HepG2 (cell line): ENCODE measurements around the gene RAB1B. TPM values are rescaled to one million over a fixed set of nuclear protein-coding genes. Genes with fewer than 3 reads are reported as not detected.

ENCODE experiments used
- ARNT2 ChIP-seq: sonication (generic); formaldehyde crosslinking; IDR thresholded peaks from 2 replicates; pipeline ENCODE4 v1.8.0; 2022; ENCODE audit warnings: mild to moderate bottlenecking, low read depth, missing genetic modification reagents, moderate library complexity
- BHLHE40 ChIP-seq: IDR thresholded peaks from 2 replicates; pipeline ENCODE4 v1.6.1; 2011; ENCODE audit warnings: low read length, improper control_type of control experiment
- CBX2 ChIP-seq, 2 experiments: fragments of 200-600 bp in 1 of 2; sonication (generic); formaldehyde crosslinking in 1 of 2; IDR thresholded peaks; 2 replicates each; pipeline versions ENCODE4 v1.7.0 to v1.8.1; 2018 to 2022; ENCODE audit warnings: low read depth in 2 of 2, low read length in 1 of 2, mild to moderate bottlenecking in 1 of 2, missing genetic modification reagents in 1 of 2
- CSRNP1 ChIP-seq: sonication (generic); formaldehyde crosslinking; IDR thresholded peaks from 2 replicates; pipeline ENCODE4 v1.8.1; 2023; ENCODE audit warnings: mild to moderate bottlenecking, missing genetic modification reagents
- HBP1 ChIP-seq: IDR thresholded peaks from 2 replicates; pipeline ENCODE4 v1.6.1; 2016; ENCODE audit warnings: low read depth, control low read depth
- HNF1B ChIP-seq: sonication (generic); formaldehyde crosslinking; IDR thresholded peaks from 2 replicates; pipeline ENCODE4 v1.5.1; 2020; ENCODE audit warnings: mild to moderate bottlenecking, moderate library complexity, missing genetic modification reagents
- IRF9 ChIP-seq: sonication (generic); formaldehyde crosslinking; IDR thresholded peaks from 2 replicates; pipeline ENCODE4 v1.8.0; 2022; ENCODE audit warnings: missing genetic modification reagents, mild to moderate bottlenecking, borderline replicate concordance
- MBNL3 ChIP-seq: fragments of 250-450 bp; sonication (Bioruptor Pico); conservative IDR thresholded peaks from 2 replicates; pipeline ENCODE4 v1.8.0; 2022; ENCODE audit warnings: mild to moderate bottlenecking, inconsistent platforms
- MEIS2 ChIP-seq: sonication (generic); formaldehyde crosslinking; IDR thresholded peaks from 2 replicates; pipeline ENCODE4 v1.9.0; 2021; ENCODE audit warnings: mild to moderate bottlenecking, missing genetic modification reagents
- PAX8 ChIP-seq: sonication (generic); formaldehyde crosslinking; IDR thresholded peaks from 2 replicates; pipeline ENCODE4 v1.8.0; 2022; ENCODE audit warnings: mild to moderate bottlenecking, missing genetic modification reagents, borderline replicate concordance
- PHF5A ChIP-seq: IDR thresholded peaks from one replicate; pipeline ENCODE4 v1.6.1; 2018; ENCODE audit warnings: low read depth, missing genetic modification reagents; ENCODE audit not compliant: unreplicated experiment
- POLR2G ChIP-seq: fragments of 200-400 bp; formaldehyde crosslinking; IDR thresholded peaks from 2 replicates; pipeline ENCODE4 v1.6.1; 2018; ENCODE audit warnings: mild to moderate bottlenecking, low read depth, low read length, moderate library complexity
- SRY ChIP-seq: sonication (generic); formaldehyde crosslinking; IDR thresholded peaks from 2 replicates; pipeline ENCODE4 v1.8.0; 2022; ENCODE audit warnings: mild to moderate bottlenecking, missing genetic modification reagents
- TARDBP ChIP-seq: sonication (generic); formaldehyde crosslinking; IDR thresholded peaks from 2 replicates; pipeline ENCODE4 v1.8.0; 2022; ENCODE audit warnings: mild to moderate bottlenecking, missing genetic modification reagents
- ZFP1 ChIP-seq: IDR thresholded peaks from 2 replicates; pipeline ENCODE4 v1.6.1; 2016
- ZNF124 ChIP-seq: sonication (generic); formaldehyde crosslinking; IDR thresholded peaks from 2 replicates; pipeline ENCODE4 v1.4.0; 2020; ENCODE audit warnings: missing genetic modification reagents
- ZNF207 ChIP-seq: fragments of 450-650 bp; IDR thresholded peaks from 2 replicates; pipeline ENCODE4 v1.6.1; 2016; ENCODE audit warnings: antibody characterized with exemption, borderline replicate concordance
- ZXDC ChIP-seq: sonication (generic); formaldehyde crosslinking; IDR thresholded peaks from 2 replicates; pipeline ENCODE4 v1.5.0; 2020; ENCODE audit warnings: mild to moderate bottlenecking, missing genetic modification reagents
- polyA plus RNA-seq, 8 experiments: library from polyadenylated mRNA; depleted of rRNA in 3 of 8; stranded (reverse) in 7 of 8; unstranded in 1 of 8; fragments of >200 nt; fragmentation: Illumina TruSeq in 4 of 8; extraction: Trizol in 4 of 8; gene quantifications; 2 replicates each; pipeline versions ENCODE4 v1.2.1 to v1.2.3, GENCODE V29; 2011 to 2016; ENCODE audit warnings: low read depth in 4 of 8, missing spikeins in 1 of 8, mixed read lengths in 1 of 8; ENCODE audit not compliant: insufficient read depth in 1 of 8
- total RNA-seq, 5 experiments: library from RNA; depleted of rRNA; stranded (reverse); fragments of >200 nt; fragmentation: Illumina TruSeq; extraction: Trizol; gene quantifications; 2 replicates each; pipeline ENCODE4 v1.2.3, GENCODE V29; 2016; ENCODE audit warnings: low read depth in 1 of 5

Gene RAB1B
- total and polyA plus RNA-seq, 2 of the 13 experiments (the other 11 are each of a cell fraction or from before 2014, with no cell fraction given): 77.9 to 87.9 TPM

- TF ChIP-seq BHLHE40: no peak
- no peak for TF ChIP-seq ZXDC
- no peak; the same call in 1 of the 2 replicates for TF ChIP-seq ARNT2
- TF ChIP-seq PHF5A (CRISPR knock-in tag): no peak
- TF ChIP-seq POLR2G: no peak
- 0 out of 2 replicates have a peak, but pooled peaks have one; percentile 1 for TF ChIP-seq SRY (CRISPR knock-in tag)
- 0 out of 2 replicates have a peak, but pooled peaks have one; percentile 39 for TF ChIP-seq TARDBP (CRISPR knock-in tag)
- no peak for TF ChIP-seq MEIS2 (CRISPR knock-in tag)
- TF ChIP-seq ZNF124 (CRISPR knock-in tag): no peak
- TF ChIP-seq HNF1B (CRISPR knock-in tag): no peak
- TF ChIP-seq ZFP1 (CRISPR knock-in tag): 0 out of 2 replicates have a peak, but pooled peaks have one; percentile 26
- TF ChIP-seq MBNL3 (CRISPR knock-in tag): no peak
- 0 out of 2 replicates have a peak, but pooled peaks have one; percentile 13 for TF ChIP-seq PAX8 (CRISPR knock-in tag)
- no peak for TF ChIP-seq CBX2 (IDR thresholded peaks at IDR 0.05; ENCODE audit: low read depth, low read length)
- TF ChIP-seq CBX2 (CRISPR knock-in tag; IDR thresholded peaks at IDR 0.05; ENCODE audit: low read depth): 0 out of 2 replicates have a peak, but pooled peaks have one; percentile 32
- no peak for TF ChIP-seq ZNF207
- 0 out of 2 replicates have a peak, but pooled peaks have one; percentile 34 for TF ChIP-seq CSRNP1
- no peak for TF ChIP-seq HBP1 (CRISPR knock-in tag)
- TF ChIP-seq IRF9: no peak
Measured at GRCh38 chr11:66311470-66311964, 43.1 kb downstream of the RAB1B start (continued).
